NCI-H1930 (cell line): ENCODE measurements around the gene SLC39A11.
"Not testable (repeated sequence)": the region's sequence is repeated elsewhere in the genome, so short reads cannot be mapped to it uniquely, and the experiment has no call there.

Experiments
- DNase-seq, 2 experiments: peaks; one replicate each; lab custom pipeline; 2025; lab: John Stamatoyannopoulos, UW

The SLC39A11 gene

GRCh38 chr17:72832306-72832705, 260.2 kb downstream of the SLC39A11 start:
- no peak for DNase-seq

GRCh38 chr17:72829883-72830282, 262.6 kb downstream of the SLC39A11 start:
- DNase-seq: no peak

GRCh38 chr17:72826602-72827001, 265.9 kb downstream of the SLC39A11 start:
- no peak for DNase-seq

GRCh38 chr17:72826059-72826458, 266.4 kb downstream of the SLC39A11 start:
- DNase-seq: not testable (repeated sequence)

- DNase-seq: no peak
Observed at GRCh38 chr17:72825218-72825617, 267.3 kb downstream of the SLC39A11 start.

GRCh38 chr17:72824267-72824666, 268.2 kb downstream of the SLC39A11 start:
- not testable (repeated sequence) for DNase-seq

- DNase-seq: no peak
Observed at GRCh38 chr17:72822358-72823023, 270.0 kb downstream of the SLC39A11 start.

- DNase-seq: no peak
Observed at GRCh38 chr17:72816406-72816805, 276.1 kb downstream of the SLC39A11 start.

GRCh38 chr17:72813481-72813880, 279.0 kb downstream of the SLC39A11 start:
- DNase-seq: no peak

GRCh38 chr17:72812823-72813222, 279.7 kb downstream of the SLC39A11 start:
- DNase-seq: no peak

- DNase-seq: no peak
Observed at GRCh38 chr17:72811976-72812687, 280.4 kb downstream of the SLC39A11 start.

GRCh38 chr17:72810991-72811508, 281.4 kb downstream of the SLC39A11 start:
- DNase-seq: no peak

- no peak for DNase-seq
Observed at GRCh38 chr17:72806011-72806410, 286.5 kb downstream of the SLC39A11 start.

- DNase-seq: no peak
Observed at GRCh38 chr17:72804949-72805707, 287.4 kb downstream of the SLC39A11 start.

- no peak for DNase-seq
Observed at GRCh38 chr17:72802726-72803125, 289.8 kb downstream of the SLC39A11 start.

GRCh38 chr17:72797142-72797541, 295.3 kb downstream of the SLC39A11 start:
- no peak for DNase-seq

GRCh38 chr17:72795941-72796340, 296.5 kb downstream of the SLC39A11 start:
- DNase-seq: no peak

GRCh38 chr17:72794152-72794551, 298.3 kb downstream of the SLC39A11 start:
- DNase-seq: no peak

GRCh38 chr17:72792771-72793170, 299.7 kb downstream of the SLC39A11 start:
- DNase-seq: no peak

GRCh38 chr17:72790190-72790589, 302.3 kb downstream of the SLC39A11 start:
- DNase-seq: no peak

GRCh38 chr17:72789711-72790110, 302.8 kb downstream of the SLC39A11 start:
- no peak for DNase-seq

- DNase-seq: no peak
Observed at GRCh38 chr17:72788950-72789585, 303.4 kb downstream of the SLC39A11 start.
